NCI-H2227 (cell line): Measurements from ENCODE around the gene GAPDHS.
A peak's percentile ranks its signal among the peaks of the same experiment; 100 is the strongest.

Source experiments
- DNase-seq: peaks from one replicate; lab custom pipeline; 2025; ENCODE audit not compliant: unreplicated experiment; lab: John Stamatoyannopoulos, UW

The GAPDHS gene

DNA sequence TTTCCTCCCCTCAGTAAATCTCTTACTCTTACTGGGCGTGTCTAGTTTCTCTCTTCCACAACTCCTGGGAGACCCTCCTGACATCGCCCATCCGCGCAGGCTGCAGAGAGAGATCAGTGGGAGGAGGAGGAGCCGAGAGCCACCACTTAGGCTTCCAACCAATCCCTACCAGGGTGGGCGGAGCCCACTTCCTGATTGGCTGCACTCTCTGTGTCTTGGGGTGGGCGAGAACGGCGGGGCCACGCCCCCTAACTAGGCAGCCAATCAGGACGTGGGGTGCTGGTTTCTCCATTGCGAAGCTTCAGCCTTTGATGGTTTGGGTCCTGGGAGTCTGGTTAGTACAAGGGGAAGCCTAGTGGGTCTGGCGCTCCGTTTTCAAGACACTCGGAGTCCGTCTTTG, 52.6 kb downstream of the GAPDHS start, which contains the start of gene PMIS2:
Gene PMIS2 (plus strand): TSS at position 326 of the 400 bp plus-strand sequence. CDS start 87 bp downstream, outside the sequence.
- peak; percentile 73 for DNase-seq

DNA sequence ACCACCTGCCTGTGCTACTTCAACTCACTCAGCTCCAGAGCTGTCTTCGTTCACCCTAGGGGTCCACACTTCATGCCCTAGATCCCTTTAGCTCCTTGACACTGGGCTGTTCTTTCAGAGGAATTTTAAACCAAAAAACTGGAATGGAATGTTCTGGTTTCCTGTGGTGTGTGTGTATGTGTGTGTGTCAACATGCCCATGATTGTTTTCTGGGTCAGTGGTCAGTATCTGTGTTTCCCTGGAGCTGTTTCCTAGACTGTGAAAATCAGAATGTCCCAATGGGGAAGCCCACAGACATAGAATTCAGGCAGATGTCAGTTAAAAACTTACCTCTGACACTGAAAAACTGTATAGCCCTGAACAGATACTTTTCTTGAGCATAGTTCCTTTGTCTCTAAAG, 54.1 kb downstream of the GAPDHS start:
- no peak for DNase-seq

DNA sequence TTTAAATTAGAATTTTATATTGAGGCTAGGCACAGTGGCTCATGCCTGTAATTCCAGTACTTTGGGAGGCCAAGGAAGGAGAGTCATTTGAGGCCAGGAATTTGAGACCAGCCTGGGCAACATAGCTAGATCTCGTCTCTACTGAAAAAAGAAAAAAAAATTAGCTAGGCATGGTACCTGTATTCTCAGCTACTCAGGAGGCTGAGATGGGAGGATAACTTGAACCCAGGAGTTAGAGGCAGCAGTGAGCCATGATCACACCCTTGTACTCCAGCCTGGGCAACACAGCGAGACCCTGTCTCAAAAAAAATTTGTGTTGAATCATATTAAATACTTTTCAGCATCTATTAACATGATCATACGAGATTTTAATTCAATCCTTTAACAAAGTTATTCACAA, 57.6 kb downstream of the GAPDHS start:
- DNase-seq: no peak

DNA sequence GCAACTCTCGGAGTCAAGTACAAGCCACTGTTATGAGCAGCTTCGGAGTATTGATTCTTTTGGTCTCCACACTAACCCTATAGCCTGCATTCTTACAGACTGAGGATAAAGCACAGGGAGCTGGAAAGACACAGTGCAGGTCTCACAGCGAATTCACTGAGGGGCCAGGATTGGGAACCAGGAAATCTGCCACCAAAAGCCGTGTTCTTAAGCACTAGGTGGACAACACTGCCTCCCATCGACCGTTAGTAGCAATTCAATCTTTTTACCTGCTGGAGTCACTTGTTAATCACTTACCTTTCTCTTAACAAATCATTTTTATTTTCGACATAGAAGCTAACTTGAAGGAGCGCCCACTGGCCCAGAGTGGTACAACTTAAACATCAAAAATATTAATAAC, 59.0 kb downstream of the GAPDHS start:
- peak; percentile 75 for DNase-seq
